GM12875 (cell line): ENCODE data around the gene ZNF521.

ENCODE experiments used
- H3K4me3 ChIP-seq: one replicate; pipeline ENCODE4 v1.5.1; 2011; ENCODE audit warnings: low read depth, low read length, control low read depth
- TF ChIP-seq, protein P1 (sequence below): IDR thresholded peaks from 2 replicates; pipeline ENCODE4 v1.5.1; 2011; ENCODE audit warnings: low read depth, mild to moderate bottlenecking, control low read depth, inconsistent platforms, low read length, moderate library complexity, borderline replicate concordance; ENCODE audit not compliant: insufficient read depth

The ZNF521 gene

GRCh38 chr18:25103468-25104155 is 248.4 kb downstream of the ZNF521 start:
- no peak overlapping the region for H3K4me3 ChIP-seq
- TF ChIP-seq, protein P1, sequence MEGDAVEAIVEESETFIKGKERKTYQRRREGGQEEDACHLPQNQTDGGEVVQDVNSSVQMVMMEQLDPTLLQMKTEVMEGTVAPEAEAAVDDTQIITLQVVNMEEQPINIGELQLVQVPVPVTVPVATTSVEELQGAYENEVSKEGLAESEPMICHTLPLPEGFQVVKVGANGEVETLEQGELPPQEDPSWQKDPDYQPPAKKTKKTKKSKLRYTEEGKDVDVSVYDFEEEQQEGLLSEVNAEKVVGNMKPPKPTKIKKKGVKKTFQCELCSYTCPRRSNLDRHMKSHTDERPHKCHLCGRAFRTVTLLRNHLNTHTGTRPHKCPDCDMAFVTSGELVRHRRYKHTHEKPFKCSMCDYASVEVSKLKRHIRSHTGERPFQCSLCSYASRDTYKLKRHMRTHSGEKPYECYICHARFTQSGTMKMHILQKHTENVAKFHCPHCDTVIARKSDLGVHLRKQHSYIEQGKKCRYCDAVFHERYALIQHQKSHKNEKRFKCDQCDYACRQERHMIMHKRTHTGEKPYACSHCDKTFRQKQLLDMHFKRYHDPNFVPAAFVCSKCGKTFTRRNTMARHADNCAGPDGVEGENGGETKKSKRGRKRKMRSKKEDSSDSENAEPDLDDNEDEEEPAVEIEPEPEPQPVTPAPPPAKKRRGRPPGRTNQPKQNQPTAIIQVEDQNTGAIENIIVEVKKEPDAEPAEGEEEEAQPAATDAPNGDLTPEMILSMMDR: no peak

DNA sequence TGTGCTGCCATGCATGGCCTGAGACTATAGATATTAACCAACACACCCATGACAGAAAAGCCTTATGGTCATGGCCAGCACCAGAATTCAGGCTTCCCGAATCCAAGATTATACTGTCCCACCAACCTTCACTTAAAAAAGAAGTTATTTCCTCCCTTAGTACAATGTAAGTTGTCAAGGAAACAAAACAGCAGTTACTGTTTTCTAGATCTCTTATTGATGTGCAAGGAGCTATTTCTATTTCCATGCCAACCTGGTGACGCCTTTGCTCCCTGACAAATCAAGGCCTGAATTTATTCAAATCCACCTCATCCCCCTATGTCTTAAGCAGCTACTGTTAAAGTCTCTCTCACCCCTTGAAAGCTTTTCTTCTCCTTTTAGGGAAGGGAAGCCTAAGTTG is 249.3 kb downstream of the ZNF521 start:
- H3K4me3 ChIP-seq: no peak overlapping the region
- TF ChIP-seq, protein P1: no peak

GRCh38 chr18:25100418-25100817 is 251.5 kb downstream of the ZNF521 start:
- TF ChIP-seq, protein P1: no peak

GRCh38 chr18:25099895-25100294 is 252.1 kb downstream of the ZNF521 start:
- H3K4me3 ChIP-seq: no peak overlapping the region
- TF ChIP-seq, protein P1: no peak

More at GRCh38 chr18:25100418-25100817, 251.5 kb downstream of the ZNF521 start:
- no peak overlapping the region for H3K4me3 ChIP-seq

DNA sequence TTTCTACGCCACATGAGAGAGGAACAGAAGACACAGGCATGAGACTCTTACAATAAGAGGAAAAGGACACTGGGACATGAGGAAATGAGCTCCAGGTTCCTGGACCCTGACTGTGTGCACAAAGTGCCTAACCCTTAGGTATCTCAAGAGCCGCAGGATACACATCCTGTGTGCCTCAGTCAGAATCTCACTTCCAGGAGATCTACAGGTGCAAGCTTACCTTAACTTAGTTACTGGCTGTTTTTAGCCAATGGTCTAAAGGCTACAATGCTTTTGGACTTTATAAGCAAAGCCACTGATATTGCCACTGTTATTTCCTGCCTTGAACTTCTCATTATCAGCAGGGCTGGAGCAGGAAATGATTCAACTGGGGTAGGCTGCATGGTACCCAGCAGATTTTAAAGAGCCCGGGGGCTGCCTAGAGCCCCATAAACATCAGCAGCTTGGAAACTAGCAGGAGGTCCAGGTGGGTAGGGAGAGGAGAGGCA is 254.4 kb downstream of the ZNF521 start:
- H3K4me3 ChIP-seq: no peak overlapping the region
- TF ChIP-seq, protein P1: no peak

DNA sequence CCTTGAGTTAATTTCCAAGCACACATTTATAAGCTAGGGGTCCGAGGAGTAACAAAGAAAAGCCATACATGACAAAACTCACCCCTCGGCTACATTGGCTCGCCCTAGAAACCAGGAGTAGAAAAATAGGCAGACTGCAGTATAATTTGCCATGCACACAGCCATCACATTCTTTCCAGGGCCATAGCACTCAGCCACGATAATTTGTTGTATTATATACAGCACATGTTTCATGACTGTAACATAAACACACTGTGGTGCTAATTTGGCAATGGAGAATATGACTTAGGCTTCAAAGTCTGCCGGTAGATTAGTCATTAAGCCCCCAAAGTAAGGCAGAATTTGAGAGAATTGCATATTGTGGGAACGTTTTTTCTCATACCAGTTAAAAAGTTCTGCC is 254.9 kb downstream of the ZNF521 start:
- TF ChIP-seq, protein P1: no peak
- H3K4me3 ChIP-seq: no peak overlapping the region

DNA sequence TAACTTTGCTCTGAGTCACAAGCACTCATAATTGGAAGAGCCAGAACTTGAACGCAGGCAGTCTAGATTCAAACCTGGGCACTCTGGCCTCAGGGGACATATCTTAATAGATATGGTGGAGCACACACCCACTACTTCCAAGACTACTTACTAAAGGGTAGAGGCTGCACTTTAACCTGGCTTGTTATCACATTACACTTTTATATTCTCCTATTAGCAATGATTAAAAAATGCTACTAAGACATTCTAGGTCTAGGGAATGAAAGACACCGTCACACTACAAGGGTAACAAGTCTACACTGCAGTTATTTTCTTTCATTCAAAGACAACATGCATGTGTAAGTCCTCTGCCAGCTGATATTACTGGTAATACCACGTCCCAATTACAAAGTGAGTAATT is 258.8 kb downstream of the ZNF521 start:
- TF ChIP-seq, protein P1: no peak
- H3K4me3 ChIP-seq: no peak overlapping the region
